ENCODE measurements around the gene SHROOM3.

DNA sequence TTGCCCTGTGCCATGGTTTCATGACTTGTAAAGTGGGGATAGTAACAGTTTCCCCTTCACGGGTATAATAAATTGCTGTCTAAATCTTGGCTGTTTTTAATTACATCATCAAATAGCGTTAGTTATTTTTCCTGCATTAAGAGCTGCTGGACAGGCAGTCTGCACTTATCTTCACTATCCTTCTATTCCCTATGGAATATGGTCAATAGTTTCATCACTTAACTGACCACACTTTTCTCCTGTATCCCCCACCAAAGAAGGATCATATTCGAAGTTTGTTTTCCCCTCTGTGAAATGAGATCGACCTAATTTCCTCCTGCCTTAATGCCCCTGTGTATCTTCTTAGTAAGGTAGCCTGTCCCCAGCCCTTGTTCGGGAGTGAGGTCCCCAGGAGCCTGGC is 133.2 kb downstream of the SHROOM3 start:
- TF ChIP-seq CTCF (IDR thresholded peaks at IDR 0.05): no peak
- TF ChIP-seq POLR2A (IDR thresholded peaks at IDR 0.05): no peak
